GM23248 (cell line): Measurements from ENCODE around the gene NR3C2.

Experiments
- EZH2 ChIP-seq: fragments of 200-600 bp; sonication (generic); IDR thresholded peaks from 2 replicates; pipeline ENCODE4 v1.6.1; 2018; ENCODE audit warnings: antibody characterized with exemption, mild to moderate bottlenecking; ENCODE audit not compliant: insufficient read depth, poor library complexity, severe bottlenecking
- EZH2phosphoT487 ChIP-seq: fragments of 200-600 bp; sonication (generic); IDR thresholded peaks from 2 replicates; pipeline ENCODE4 v1.6.1; 2018; ENCODE audit warnings: antibody characterized with exemption, moderate library complexity, mild to moderate bottlenecking, low read depth; ENCODE audit not compliant: insufficient read depth

GRCh38 chr4:148068065-148068911 is 373.9 kb downstream of the NR3C2 start:
- no peak for TF ChIP-seq EZH2
- no peak for TF ChIP-seq EZH2phosphoT487
